HEK293 (cell line): ENCODE data around the gene PTH2R.

Source experiments
- CTCF ChIA-PET: fragments of 350-600 bp; formaldehyde crosslinking; extraction: SDS; loops from one replicate; lab custom pipeline; 2021; ENCODE audit warnings: antibody characterized with exemption; lab: Yijun Ruan, JAX
- POLR2A ChIA-PET: fragments of 300-600 bp; formaldehyde crosslinking; extraction: SDS; loops from one replicate; lab custom pipeline; 2020; ENCODE audit warnings: antibody characterized with exemption, inconsistent platforms; lab: Yijun Ruan, JAX
- H3K27ac ChIP-seq: fragments of 200-500 bp; sonication (Bioruptor generic); 2 replicates; pipeline ENCODE4 v1.5.1; 2014; ENCODE audit warnings: low read depth, low read length, control low read depth, inconsistent platforms; ENCODE audit errors: extremely low read depth
- H3K36me3 ChIP-seq, 2 experiments: fragments of 200-500 bp in 1 of 2; sonication (Bioruptor generic) in 1 of 2; 1 replicate in 1 of 2; 2 replicates in 1 of 2; pipeline ENCODE4 v1.5.1; 2014 to 2017; ENCODE audit warnings: inconsistent platforms in 2 of 2, low read length in 2 of 2; ENCODE audit not compliant: control insufficient read depth in 2 of 2, insufficient read depth in 1 of 2
- H3K4me1 ChIP-seq: fragments of 200-500 bp; sonication (Bioruptor generic); 2 replicates; pipeline ENCODE4 v1.5.1; 2014; ENCODE audit warnings: mild to moderate bottlenecking, low read length, inconsistent platforms; ENCODE audit not compliant: control insufficient read depth, insufficient read depth
- H3K4me3 ChIP-seq: 2 replicates; pipeline ENCODE4 v1.5.1; 2011; ENCODE audit warnings: low read depth, mild to moderate bottlenecking, control low read depth, low read length, moderate library complexity
- H3K9me3 ChIP-seq: fragments of 200-500 bp; sonication (Bioruptor generic); 2 replicates; pipeline ENCODE4 v1.5.1; 2014; ENCODE audit warnings: low read depth, low read length, inconsistent platforms; ENCODE audit not compliant: control insufficient read depth, insufficient read depth
- CTCF ChIP-seq: fragments of 450-650 bp; formaldehyde crosslinking; IDR thresholded peaks from 2 replicates; pipeline ENCODE4 v1.5.1; 2016; ENCODE audit warnings: missing biosample characterization, missing genetic modification characterization
- IKZF3 ChIP-seq: fragments of 450-650 bp; IDR thresholded peaks from 2 replicates; pipeline ENCODE4 v1.5.0; 2018; ENCODE audit warnings: missing biosample characterization, mild to moderate bottlenecking, missing genetic modification characterization, moderate library complexity
- KLF7 ChIP-seq: fragments of 450-650 bp; formaldehyde crosslinking; IDR thresholded peaks from 2 replicates; pipeline ENCODE4 v1.5.1; 2016; ENCODE audit warnings: missing biosample characterization, missing genetic modification characterization, borderline replicate concordance
- MEIS1 ChIP-seq: sonication (generic); formaldehyde crosslinking; IDR thresholded peaks from 2 replicates; pipeline ENCODE4 v1.8.1; 2022; ENCODE audit warnings: missing genetic modification reagents, mild to moderate bottlenecking, borderline replicate concordance
- ZFP69B ChIP-seq: fragments of 450-650 bp; formaldehyde crosslinking; IDR thresholded peaks from 2 replicates; pipeline ENCODE4 v1.5.1; 2016; ENCODE audit warnings: missing biosample characterization, missing genetic modification characterization
- ZNF132 ChIP-seq: fragments of 450-650 bp; formaldehyde crosslinking; IDR thresholded peaks from 2 replicates; pipeline ENCODE4 v1.5.1; 2017; ENCODE audit warnings: missing biosample characterization, missing genetic modification characterization, borderline replicate concordance
- ZNF175 ChIP-seq: fragments of 450-650 bp; formaldehyde crosslinking; IDR thresholded peaks from 2 replicates; pipeline ENCODE4 v1.5.1; 2016; ENCODE audit warnings: missing biosample characterization, missing genetic modification characterization
- ZNF335 ChIP-seq: fragments of 450-650 bp; formaldehyde crosslinking; conservative IDR thresholded peaks from 2 replicates; pipeline ENCODE4 v1.5.1; 2016; ENCODE audit warnings: missing biosample characterization, missing genetic modification characterization
- ZNF350 ChIP-seq: fragments of 450-650 bp; formaldehyde crosslinking; IDR thresholded peaks from 2 replicates; pipeline ENCODE4 v1.5.0; 2017; ENCODE audit warnings: missing biosample characterization, mild to moderate bottlenecking, missing genetic modification characterization
- ZNF549 ChIP-seq: fragments of 450-650 bp; IDR thresholded peaks from 2 replicates; pipeline ENCODE4 v1.5.1; 2018; ENCODE audit warnings: missing biosample characterization, missing genetic modification characterization, mild to moderate bottlenecking, inconsistent platforms, moderate library complexity
- ZNF610 ChIP-seq: fragments of 450-650 bp; formaldehyde crosslinking; IDR thresholded peaks from 2 replicates; pipeline ENCODE4 v1.5.1; 2016; ENCODE audit warnings: missing biosample characterization, missing genetic modification characterization, borderline replicate concordance
- ZNF654 ChIP-seq: fragments of 450-650 bp; formaldehyde crosslinking; IDR thresholded peaks from 2 replicates; pipeline ENCODE4 v1.5.1; 2016; ENCODE audit warnings: low read depth, missing biosample characterization, missing genetic modification characterization
- TF ChIP-seq, protein P1 (sequence below): fragments of 450-650 bp; formaldehyde crosslinking; IDR thresholded peaks from 2 replicates; pipeline ENCODE4 v1.5.1; 2016; ENCODE audit warnings: missing biosample characterization, missing genetic modification characterization
- TF ChIP-seq, protein P2 (sequence below): fragments of 450-650 bp; formaldehyde crosslinking; IDR thresholded peaks from 2 replicates; pipeline ENCODE4 v1.5.1; 2016; ENCODE audit warnings: missing biosample characterization, missing genetic modification characterization
- TF ChIP-seq, protein P3 (sequence below): fragments of 450-650 bp; formaldehyde crosslinking; IDR thresholded peaks from 2 replicates; pipeline ENCODE4 v1.5.1; 2016; ENCODE audit warnings: missing biosample characterization, missing genetic modification characterization

PTH2R gene

DNA sequence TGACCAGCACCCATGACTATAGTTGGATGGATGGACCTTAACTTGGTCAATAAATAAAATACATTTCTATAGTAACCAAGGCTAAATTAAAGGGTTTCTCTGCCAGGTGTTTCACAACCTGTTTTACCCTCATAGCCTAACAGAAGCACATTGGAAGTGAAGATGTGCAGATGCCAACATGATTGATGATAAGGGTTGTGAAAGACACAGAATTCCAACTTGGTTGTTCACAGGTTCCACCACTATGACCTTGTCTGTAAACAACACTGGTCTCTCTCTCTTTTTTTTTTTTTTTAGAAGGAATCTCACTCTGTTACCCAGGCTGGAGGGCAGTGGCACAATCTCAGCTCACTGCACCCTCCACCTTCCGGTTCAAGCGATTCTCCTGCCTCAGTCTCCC, 37.5 kb upstream of the PTH2R start (continued):
- TF ChIP-seq ZNF350 (tag by site-specific recombination), result no peak
- no peak for TF ChIP-seq ZNF335 (tag by site-specific recombination)
- TF ChIP-seq ZNF549 (tag by site-specific recombination), result no peak

DNA sequence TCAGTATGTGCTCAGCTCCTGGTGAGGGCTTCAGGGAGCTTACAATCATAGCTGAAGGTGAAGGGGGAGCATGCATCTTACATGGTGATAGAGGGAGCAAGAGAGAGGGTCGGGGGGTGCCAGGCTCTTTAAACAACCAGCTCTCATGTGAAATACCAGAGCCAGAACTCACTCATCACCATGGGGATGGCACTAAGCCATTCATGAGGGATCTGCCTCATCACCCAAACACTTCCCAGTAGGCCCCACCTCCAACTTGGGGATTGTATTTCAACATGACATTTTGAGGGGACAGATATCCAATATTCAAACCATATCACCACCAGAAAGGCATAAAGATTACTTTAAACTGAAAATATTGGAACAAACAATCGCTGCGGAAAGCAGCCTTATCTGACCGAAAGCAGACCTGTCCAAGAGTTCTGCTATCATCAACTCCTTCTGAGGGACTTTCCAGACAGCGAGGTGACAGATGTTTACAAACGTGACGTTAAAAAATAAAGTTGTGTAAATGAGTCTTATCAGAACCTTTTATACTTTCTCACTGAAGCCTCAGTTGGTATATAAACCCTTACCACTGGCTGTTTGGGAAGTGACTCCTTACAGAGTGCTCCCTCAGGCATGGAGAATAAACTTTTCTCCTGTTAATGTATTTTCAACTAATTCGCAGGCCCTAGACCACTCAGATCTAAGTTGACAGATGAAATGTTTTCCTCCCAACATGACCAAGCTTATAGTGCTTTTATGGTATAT, 35.5 kb upstream of the PTH2R start:
- ChIA-PET CTCF (interaction anchor here (0.6 to 1.4 kb wide), 2 partner anchors 16 to 269 kb away, joined by 4 to 5 read pairs; no protein-coding TSS in a partner anchor), POLR2A (no interaction called here)
- TF ChIP-seq ZFP69B (tag by site-specific recombination) (no peak), KLF7 (no peak), ZNF132 (tag by site-specific recombination) (no peak)

GRCh38 chr2:208371634-208371935, 35.0 kb upstream of the PTH2R start:
- Histone ChIP-seq H3K36me3 (no peaks in the 10 kb centered on the region), H3K27ac (no peak overlapping the region), H3K4me1 (no peaks in the 10 kb centered on the region), H3K4me3 (no peak overlapping the region), H3K9me3 (no peaks in the 10 kb centered on the region)
- ChIA-PET CTCF (interaction anchor here (1.4 kb wide), 1 partner anchor 270 kb away, joined by 4 read pairs; no protein-coding TSS in a partner anchor), POLR2A (no interaction called here)
- TF ChIP-seq MEIS1 (CRISPR knock-in tag) (no peak), ZNF175 (tag by site-specific recombination) (no peak)
- TF ChIP-seq, protein P1, sequence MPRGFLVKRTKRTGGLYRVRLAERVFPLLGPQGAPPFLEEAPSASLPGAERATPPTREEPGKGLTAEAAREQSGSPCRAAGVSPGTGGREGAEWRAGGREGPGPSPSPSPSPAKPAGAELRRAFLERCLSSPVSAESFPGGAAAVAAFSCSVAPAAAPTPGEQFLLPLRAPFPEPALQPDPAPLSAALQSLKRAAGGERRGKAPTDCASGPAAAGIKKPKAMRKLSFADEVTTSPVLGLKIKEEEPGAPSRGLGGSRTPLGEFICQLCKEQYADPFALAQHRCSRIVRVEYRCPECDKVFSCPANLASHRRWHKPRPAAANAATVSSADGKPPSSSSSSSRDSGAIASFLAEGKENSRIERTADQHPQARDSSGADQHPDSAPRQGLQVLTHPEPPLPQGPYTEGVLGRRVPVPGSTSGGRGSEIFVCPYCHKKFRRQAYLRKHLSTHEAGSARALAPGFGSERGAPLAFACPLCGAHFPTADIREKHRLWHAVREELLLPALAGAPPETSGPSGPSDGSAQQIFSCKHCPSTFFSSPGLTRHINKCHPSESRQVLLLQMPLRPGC (tag by site-specific recombination), result no peak
- TF ChIP-seq, protein P2, sequence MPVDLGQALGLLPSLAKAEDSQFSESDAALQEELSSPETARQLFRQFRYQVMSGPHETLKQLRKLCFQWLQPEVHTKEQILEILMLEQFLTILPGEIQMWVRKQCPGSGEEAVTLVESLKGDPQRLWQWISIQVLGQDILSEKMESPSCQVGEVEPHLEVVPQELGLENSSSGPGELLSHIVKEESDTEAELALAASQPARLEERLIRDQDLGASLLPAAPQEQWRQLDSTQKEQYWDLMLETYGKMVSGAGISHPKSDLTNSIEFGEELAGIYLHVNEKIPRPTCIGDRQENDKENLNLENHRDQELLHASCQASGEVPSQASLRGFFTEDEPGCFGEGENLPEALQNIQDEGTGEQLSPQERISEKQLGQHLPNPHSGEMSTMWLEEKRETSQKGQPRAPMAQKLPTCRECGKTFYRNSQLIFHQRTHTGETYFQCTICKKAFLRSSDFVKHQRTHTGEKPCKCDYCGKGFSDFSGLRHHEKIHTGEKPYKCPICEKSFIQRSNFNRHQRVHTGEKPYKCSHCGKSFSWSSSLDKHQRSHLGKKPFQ (tag by site-specific recombination), result no peak
- TF ChIP-seq, protein P3, sequence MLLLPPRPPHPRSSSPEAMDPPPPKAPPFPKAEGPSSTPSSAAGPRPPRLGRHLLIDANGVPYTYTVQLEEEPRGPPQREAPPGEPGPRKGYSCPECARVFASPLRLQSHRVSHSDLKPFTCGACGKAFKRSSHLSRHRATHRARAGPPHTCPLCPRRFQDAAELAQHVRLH, result no peak

More for the DNA sequence above, 35.5 kb upstream of the PTH2R start:
- Histone ChIP-seq H3K9me3 (no peaks in the 10 kb centered on the region), H3K36me3 (no peaks in the 10 kb centered on the region), H3K4me1 (no peaks in the 10 kb centered on the region), H3K27ac (no peak overlapping the region), H3K4me3 (no peak overlapping the region)

GRCh38 chr2:208373460-208374089, 33.0 kb upstream of the PTH2R start:
- TF ChIP-seq ZNF654 (tag by site-specific recombination) (peak; percentile 53), CTCF (tag by site-specific recombination) (peak; percentile 50; the same call in 1 of the 2 replicates), ZNF610 (tag by site-specific recombination) (no peak), IKZF3 (tag by site-specific recombination) (peak; percentile 74)
- TF ChIP-seq, all 188 proteins: peak for 3
- Histone ChIP-seq H3K9me3 (no peaks in the 10 kb centered on the region), H3K27ac (no peak overlapping the region), H3K4me1 (no peaks in the 10 kb centered on the region), H3K4me3 (no peak overlapping the region), H3K36me3 (no peaks in the 10 kb centered on the region)
- ChIA-PET CTCF (interaction anchor here (0.6 to 2.0 kb wide), 21 partner anchors 9 to 1671 kb away, joined by 3 to 17 read pairs (median 3); no protein-coding TSS in a partner anchor), POLR2A (no interaction called here)
